Tibial artery (tissue), 4 donors: ENCODE results near the gene FSTL4.

ENCODE experiments used
- DNase-seq, 2 donors: peaks; one replicate each; pipeline ENCODE4 v3.0.0-alpha.2; 2019
- H3K27ac ChIP-seq, 2 donors: fragments of 200-600 bp; sonication (generic) in 1 of 2; 1 replicate in 1 of 2; 2 replicates in 1 of 2; pipeline ENCODE4 v1.5.1; 2018 to 2019; ENCODE audit warnings: mild to moderate bottlenecking in 1 of 2
- H3K27me3 ChIP-seq, 2 donors: fragments of 200-600 bp; sonication (generic) in 1 of 2; one replicate each; pipeline versions ENCODE4 v1.5.1 to v1.6.0; 2016 to 2019
- H3K36me3 ChIP-seq, 3 donors: fragments of 200-600 bp; sonication (generic) in 2 of 3; one replicate each; pipeline ENCODE4 v1.5.1; 2016 to 2019; ENCODE audit warnings: mild to moderate bottlenecking in 2 of 3
- H3K4me1 ChIP-seq, 4 donors: fragments of 200-600 bp; sonication (generic) in 2 of 4; 1 replicate in 3 of 4; 2 replicates in 1 of 4; pipeline ENCODE4 v1.5.1; 2016 to 2019
- H3K4me3 ChIP-seq, 2 donors: fragments of 200-600 bp; sonication (generic) in 1 of 2; 1 replicate in 1 of 2; 2 replicates in 1 of 2; pipeline ENCODE4 v1.5.1; 2018 to 2019; ENCODE audit warnings: mild to moderate bottlenecking in 2 of 2
- H3K9me3 ChIP-seq, 3 donors: fragments of 200-600 bp; sonication (generic) in 1 of 3; one replicate each; pipeline ENCODE4 v1.5.1; 2016 to 2019
- CTCF ChIP-seq, 2 experiments: fragments of 200-600 bp in 1 of 2; fragments of 450-650 bp in 1 of 2; IDR thresholded peaks; one replicate each; pipeline ENCODE4 v1.5.1; 2017 to 2019; ENCODE audit warnings: antibody characterized with exemption in 2 of 2, mild to moderate bottlenecking in 1 of 2, moderate library complexity in 1 of 2
- intact Hi-C: fragments of 100-400 bp; cut with DNase I; formaldehyde crosslinking; loops from one replicate; pipeline ENCODE4 v1.15.0; 2023; ENCODE audit warnings: low total_unique reads

FSTL4 gene

DNA sequence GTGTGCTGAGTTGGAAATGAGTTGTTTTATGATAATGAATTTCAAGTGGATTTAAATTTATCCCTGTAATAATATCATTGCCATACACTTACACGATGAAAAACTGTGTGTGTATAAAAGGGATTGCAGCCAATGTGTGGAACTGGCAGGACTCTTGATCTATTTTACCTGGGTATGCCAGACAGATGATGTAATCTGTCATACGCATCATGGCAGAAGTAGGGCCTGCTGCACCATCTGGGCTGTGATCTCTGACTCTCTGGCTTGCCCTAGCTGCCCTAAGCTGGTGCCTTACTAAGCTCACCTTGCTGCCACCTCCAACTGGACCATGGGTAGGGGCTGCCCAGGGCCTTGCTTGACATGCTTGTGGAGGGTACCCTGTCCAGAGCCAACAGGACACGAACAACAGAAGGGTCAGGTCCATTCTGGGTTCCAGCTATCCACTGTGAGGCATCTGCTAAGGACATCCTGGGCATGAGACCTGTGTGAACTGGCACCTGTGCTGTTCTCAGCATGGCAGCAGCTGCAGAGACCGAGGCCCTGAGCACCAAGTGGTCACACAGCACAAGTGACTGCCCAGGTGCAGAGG lies 184.2 kb downstream of the FSTL4 start:
- Histone ChIP-seq H3K4me3 (no peak overlapping the region), H3K9me3 (no peaks in the 10 kb centered on the region), H3K27me3 (peaks cover 0 to 4% of the 10 kb centered on the region in 2 donors), H3K36me3 (no peaks in the 10 kb centered on the region), H3K27ac (no peak overlapping the region), H3K4me1 (peaks cover 0 to 18% (median 8%) of the 10 kb centered on the region in 4 donors)
- DNase-seq, result no peak
- intact Hi-C loops, result loop anchor here (10.0 kb wide), 2 partner anchors 437 to 517 kb away; no protein-coding TSS in a partner anchor
- no peak for TF ChIP-seq CTCF (IDR thresholded peaks at IDR 0.05)

GRCh38 chr5:133427121-133427777 lies 185.1 kb downstream of the FSTL4 start:
- H3K27ac ChIP-seq, result no peak overlapping the region
- H3K9me3 ChIP-seq, result no peaks in the 10 kb centered on the region
- no peaks in the 10 kb centered on the region for H3K36me3 ChIP-seq
- no peak overlapping the region for H3K4me3 ChIP-seq
- intact Hi-C loops, result loop anchor here (10.0 kb wide), 2 partner anchors 438 to 518 kb away; no protein-coding TSS in a partner anchor
- H3K4me1 ChIP-seq, result peaks cover 0 to 12% (median 7%) of the 10 kb centered on the region in 4 donors
- no peak for TF ChIP-seq CTCF (IDR thresholded peaks at IDR 0.05)
- H3K27me3 ChIP-seq, result peaks cover 0 to 7% of the 10 kb centered on the region in 2 donors
- no peak for DNase-seq

DNA sequence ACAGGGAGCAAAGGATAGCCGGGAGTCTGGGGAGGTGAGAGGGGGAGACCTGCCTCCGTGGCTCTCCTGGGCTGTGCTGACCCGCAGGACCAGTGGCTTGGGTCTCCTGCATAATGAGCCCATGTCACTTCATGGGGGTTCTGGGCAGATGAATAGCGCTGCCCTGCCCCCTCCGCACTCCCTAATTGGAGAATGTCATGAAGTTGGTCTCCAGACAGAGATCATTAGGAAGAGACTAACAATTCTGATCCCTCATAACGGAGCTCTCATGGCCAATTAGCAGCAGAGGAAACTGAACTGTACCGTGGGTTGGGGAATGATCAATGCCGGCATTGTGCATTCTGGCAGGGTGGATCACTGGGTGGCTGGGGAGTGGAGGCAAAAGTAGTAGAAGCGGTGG lies 186.1 kb downstream of the FSTL4 start:
- Histone ChIP-seq H3K27me3 (peaks cover 0 to 11% of the 10 kb centered on the region in 2 donors), H3K4me1 (peaks cover 0 to 12% (median 6%) of the 10 kb centered on the region in 4 donors), H3K9me3 (no peaks in the 10 kb centered on the region), H3K36me3 (no peaks in the 10 kb centered on the region), H3K4me3 (no peak overlapping the region), H3K27ac (no peak overlapping the region)
- intact Hi-C loops, result loop anchor here (10.0 kb wide), 2 partner anchors 439 to 519 kb away; no protein-coding TSS in a partner anchor
- TF ChIP-seq CTCF (IDR thresholded peaks at IDR 0.05), result no peak
- DNase-seq, result no peak

DNA sequence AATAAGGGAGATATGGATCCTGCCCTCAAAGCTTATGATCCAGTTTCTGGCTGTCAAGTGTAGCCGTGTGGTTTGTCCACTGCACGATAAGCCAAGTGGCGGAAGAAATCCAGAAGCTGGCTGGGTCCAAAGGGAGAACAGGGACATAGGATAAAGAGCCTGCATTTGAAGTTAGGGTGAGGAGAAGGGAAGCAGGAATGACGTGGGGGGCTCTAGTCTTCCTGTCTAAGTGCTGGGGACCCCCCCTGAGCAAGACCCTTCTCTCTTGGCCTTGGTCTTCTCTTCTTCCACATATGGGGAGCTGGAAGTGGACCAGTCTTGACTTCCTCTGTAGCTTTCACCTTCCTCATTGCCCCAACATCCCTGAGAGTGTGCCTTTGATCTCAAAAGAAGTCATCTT lies 186.6 kb downstream of the FSTL4 start:
- TF ChIP-seq CTCF (IDR thresholded peaks at IDR 0.05), result no peak
- no peaks in the 10 kb centered on the region for H3K36me3 ChIP-seq
- intact Hi-C loops, result loop anchor here (10.0 kb wide), 2 partner anchors 439 to 519 kb away; no protein-coding TSS in a partner anchor
- peaks cover 0 to 12% (median 6%) of the 10 kb centered on the region in 4 donors for H3K4me1 ChIP-seq
- no peak for DNase-seq
- H3K27me3 ChIP-seq, result peaks cover 0 to 16% of the 10 kb centered on the region in 2 donors
- H3K4me3 ChIP-seq, result no peak overlapping the region
- no peak overlapping the region for H3K27ac ChIP-seq
- H3K9me3 ChIP-seq, result no peaks in the 10 kb centered on the region

DNA sequence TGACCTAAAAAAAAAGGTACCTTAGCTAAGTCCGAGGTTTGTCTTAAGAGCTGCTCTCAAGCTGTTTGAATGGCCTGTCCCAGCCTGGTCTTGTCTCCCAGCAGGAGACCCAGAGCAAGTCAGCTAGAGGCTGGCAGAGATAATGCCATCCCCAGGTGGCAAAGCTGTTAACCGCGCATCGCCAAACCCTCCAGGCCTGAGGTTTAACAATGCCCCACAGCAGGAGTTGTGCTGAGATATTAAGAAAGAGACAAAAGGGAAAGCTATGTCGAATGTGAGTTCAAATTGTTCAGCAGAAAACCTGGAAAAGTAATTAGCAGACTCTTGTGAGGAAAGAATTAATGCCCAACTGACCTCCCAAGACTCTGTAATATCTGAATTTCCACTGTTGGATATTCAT lies 187.1 kb downstream of the FSTL4 start:
- Histone ChIP-seq H3K36me3 (no peaks in the 10 kb centered on the region), H3K4me3 (no peak overlapping the region), H3K9me3 (no peaks in the 10 kb centered on the region), H3K27ac (no peak overlapping the region), H3K4me1 (peaks cover 0 to 12% (median 6%) of the 10 kb centered on the region in 4 donors), H3K27me3 (peaks cover 0 to 21% of the 10 kb centered on the region in 2 donors)
- intact Hi-C loops, result loop anchor here (10.0 kb wide), 2 partner anchors 440 to 520 kb away; no protein-coding TSS in a partner anchor
- DNase-seq, result no peak
- TF ChIP-seq CTCF (IDR thresholded peaks at IDR 0.05), result no peak
